Activated CD4-positive, alpha-beta T cell treated with anti-CD3 and anti-CD28 coated beads, Interleukin-2, Interleukin-4, amounts not matched to agents 100 ng/mL and 50 ng/mL, durations not matched to agents 16 hours and 8 hours (primary cell): ENCODE results near the gene TOR4A.
A peak's percentile ranks its signal among the peaks of the same experiment; 100 is the strongest.
"Not testable (repeated sequence)": the region's sequence is repeated elsewhere in the genome, so short reads cannot be mapped to it uniquely, and the experiment has no call there.

ENCODE experiments used
- DNase-seq: peaks from one replicate; pipeline ENCODE4 v3.0.0-alpha.2; 2020; ENCODE audit warnings: low spot score

The TOR4A gene

GRCh38 chr9:137237759-137238726 is 39.5 kb upstream of the TOR4A start:
- no peak for DNase-seq

GRCh38 chr9:137239541-137240200 is 37.9 kb upstream of the TOR4A start:
- not testable (repeated sequence) for DNase-seq

GRCh38 chr9:137240318-137240840 is 37.1 kb upstream of the TOR4A start:
- peak; percentile 64 for DNase-seq

DNA sequence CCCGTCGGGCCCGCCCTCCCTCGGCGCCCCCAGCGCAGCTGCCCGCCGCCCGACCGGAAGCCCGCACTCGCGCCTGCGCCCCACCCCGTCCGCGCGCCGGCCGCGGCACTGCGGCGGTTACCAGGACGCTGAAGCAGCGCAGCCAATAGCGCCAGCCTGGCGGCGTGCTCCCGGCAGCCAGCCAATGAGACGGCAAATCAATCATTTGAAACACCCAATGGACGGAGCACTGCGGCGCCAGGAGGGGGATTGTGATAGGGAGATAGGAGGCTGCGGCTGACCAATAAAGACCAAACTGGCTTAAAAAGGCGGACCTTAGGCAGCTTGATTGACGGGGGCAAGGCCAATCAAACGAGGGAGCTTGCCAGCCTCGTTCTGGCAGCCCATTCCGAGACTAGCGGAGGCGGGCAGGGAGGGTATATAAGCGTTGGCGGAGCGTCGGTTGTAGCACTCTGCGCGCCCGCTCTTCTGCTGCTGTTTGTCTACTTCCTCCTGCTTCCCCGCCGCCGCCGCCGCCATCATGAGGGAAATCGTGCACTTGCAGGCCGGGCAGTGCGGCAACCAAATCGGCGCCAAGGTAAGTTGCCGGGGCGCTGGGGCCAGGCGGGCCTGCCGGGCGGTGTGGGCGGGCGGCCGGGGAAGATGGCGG is 36.6 kb upstream of the TOR4A start, which contains the start of gene TUBB4B:
Gene TUBB4B (plus strand): TSS at position 447 of the 649 bp plus-strand sequence. CDS start 74 bp downstream, at position 521.
- peak; percentile 99 for DNase-seq

DNA sequence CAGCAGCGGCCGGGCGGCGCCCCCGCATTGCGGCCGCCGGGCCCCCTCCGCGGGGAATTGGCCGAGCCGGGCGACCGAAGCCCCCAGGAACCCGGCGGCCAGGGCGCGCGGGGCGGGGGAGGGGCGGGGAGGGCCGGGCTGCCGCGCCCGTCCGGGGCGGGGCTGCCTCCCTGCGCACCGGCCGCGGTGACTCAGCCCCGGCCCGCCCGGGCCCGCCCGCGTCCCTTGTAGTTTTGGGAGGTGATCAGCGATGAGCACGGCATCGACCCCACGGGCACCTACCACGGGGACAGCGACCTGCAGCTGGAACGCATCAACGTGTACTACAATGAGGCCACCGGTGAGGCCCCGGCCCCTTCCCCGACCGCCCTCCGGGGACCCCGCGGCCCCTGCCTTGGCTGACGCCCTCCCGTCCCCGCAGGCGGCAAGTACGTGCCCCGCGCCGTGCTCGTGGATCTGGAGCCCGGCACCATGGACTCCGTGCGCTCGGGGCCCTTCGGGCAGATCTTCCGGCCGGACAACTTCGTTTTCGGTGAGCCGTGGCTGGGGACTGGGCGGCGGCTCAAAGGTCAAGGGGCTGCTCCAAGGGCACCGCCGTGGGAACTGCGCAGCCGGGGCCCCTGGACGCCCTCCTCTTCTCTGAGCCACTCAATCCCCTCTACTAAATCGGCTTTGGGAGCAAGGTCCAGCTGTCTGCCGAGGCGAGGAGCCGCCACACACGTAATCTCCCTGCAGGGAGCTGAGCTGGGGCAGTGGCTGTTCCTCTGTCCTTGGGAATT is 35.8 kb upstream of the TOR4A start:
- DNase-seq = peak; percentile 58

DNA sequence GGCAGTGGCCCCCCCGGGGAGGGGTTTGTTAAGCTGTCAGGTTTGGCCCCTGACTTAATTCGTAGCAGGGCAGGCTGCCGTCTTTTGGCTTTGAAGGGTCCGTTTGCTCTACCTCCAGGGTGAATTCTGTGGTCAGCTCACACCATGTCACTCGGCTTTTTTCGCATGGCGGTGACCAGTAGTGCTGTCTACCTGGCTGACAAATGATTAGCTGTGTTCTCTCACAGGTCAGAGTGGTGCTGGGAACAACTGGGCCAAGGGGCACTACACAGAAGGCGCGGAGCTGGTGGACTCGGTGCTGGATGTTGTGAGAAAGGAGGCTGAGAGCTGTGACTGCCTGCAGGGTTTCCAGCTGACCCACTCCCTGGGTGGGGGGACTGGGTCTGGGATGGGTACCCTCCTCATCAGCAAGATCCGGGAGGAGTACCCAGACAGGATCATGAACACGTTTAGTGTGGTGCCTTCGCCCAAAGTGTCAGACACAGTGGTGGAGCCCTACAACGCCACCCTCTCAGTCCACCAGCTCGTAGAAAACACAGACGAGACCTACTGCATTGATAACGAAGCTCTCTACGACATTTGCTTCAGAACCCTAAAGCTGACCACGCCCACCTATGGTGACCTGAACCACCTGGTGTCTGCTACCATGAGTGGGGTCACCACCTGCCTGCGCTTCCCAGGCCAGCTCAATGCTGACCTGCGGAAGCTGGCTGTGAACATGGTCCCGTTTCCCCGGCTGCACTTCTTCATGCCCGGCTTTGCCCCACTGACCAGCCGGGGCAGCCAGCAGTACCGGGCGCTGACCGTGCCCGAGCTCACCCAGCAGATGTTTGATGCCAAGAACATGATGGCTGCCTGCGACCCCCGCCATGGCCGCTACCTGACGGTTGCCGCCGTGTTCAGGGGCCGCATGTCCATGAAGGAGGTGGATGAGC is 35.0 kb upstream of the TOR4A start:
- DNase-seq = no peak

GRCh38 chr9:137243266-137243625 is 34.3 kb upstream of the TOR4A start:
- DNase-seq = not testable (repeated sequence)

- no peak for DNase-seq
Measured at GRCh38 chr9:137243626-137244485, 33.7 kb upstream of the TOR4A start.

- no peak for DNase-seq
Measured at GRCh38 chr9:137244486-137245449, 32.8 kb upstream of the TOR4A start.

GRCh38 chr9:137245450-137246421 is 31.8 kb upstream of the TOR4A start:
- DNase-seq = no peak

DNA sequence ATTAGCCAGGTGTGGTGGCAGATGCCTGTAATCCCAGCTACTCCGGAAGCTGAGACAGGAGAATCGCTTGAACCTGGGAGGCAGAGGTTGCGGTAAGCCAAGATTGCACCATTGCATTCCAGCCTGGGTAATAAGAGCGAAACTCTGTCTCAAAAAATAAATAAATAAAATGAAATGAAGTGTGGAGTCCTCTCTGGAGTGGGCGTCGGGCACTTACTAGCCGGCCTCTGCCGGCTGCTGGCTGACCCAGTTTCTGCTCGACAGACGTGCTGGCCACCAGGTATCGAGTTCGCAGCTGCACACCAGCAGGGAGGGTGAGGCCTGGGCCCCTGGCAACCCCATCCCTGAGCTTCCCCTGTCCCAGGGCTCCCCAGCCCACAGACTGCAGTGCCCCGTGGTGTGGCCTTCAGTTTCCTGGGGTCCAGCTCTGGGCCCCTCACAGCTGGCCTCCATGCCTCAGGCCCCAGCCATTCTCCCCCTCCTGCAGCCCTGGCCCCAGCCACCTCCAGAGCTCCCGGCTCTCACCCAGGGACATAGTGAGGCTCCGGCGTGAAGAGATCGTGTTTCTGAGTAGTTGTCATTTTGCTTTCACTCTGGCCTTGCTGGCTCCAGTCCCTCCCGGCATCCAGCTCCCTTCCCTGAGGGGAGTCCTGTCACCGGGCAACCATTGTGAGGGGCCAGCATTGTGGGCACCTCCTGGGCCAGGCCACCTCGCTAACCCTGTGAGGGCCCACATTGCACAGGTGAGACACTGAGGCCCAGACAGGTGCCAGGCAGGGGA is 30.2 kb upstream of the TOR4A start:
- no peak for DNase-seq

- DNase-seq = no peak
Measured at GRCh38 chr9:137247916-137248175, 29.7 kb upstream of the TOR4A start.

DNA sequence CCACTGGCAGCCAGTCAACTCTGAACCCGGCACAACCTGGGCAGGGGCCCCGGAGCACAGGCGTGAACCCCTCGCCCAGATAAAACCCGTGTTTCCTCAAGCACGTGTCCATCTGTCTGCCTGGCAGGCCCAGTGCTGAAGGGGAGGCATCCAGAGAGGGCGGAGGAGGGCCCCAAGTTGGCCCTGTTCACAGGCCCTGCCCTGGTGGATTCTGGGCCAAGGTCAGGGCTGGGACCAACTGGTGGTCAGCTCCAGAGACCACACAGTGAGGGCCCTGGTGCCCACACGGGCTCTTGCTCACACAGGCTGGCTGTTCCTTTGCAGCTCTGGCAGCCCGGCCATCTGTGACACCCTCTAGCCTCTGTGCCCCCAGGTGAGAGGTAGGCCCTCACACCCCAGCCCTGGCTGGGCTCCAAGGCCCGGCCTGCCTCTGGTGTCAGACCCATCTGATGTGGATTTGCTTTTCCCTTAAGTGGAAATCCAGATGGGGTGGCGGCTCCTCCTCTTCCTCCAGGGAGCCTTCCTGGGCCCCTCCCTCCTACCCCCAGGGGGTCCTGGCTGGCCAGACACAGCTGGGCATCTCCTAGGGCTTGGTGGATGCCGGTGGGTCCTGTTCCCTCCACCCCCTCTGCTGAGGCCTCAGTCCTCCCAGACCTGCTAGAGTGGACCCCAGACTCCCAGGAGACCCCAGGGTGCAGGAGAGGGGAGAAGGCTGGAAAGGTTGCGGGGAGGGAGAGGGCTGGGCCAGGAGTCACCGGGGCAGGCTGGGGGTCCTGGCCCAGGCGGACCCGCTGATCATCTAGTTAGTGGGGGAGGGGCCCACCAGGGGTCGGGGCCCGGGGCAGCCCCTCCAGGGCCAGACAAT is 27.0 kb upstream of the TOR4A start:
- DNase-seq = no peak

DNA sequence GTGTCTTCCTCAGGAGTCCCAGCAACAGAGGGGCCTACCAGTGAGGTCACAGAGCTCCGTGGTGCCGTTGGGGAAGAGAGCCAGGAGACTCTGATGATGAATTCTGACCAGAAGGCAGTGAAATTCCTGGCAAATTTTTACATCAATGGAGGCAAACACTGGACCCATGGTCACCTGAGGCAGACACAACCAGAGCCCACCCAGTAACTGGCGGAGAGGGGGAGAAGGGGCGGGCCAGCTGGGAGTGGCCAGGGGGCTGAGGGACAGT is 26.4 kb upstream of the TOR4A start, which contains the start of gene STPG3:
Gene STPG3 (plus strand): TSS at position 93 of the 268 bp plus-strand sequence. CDS start 1 bp downstream, at position 94.
- DNase-seq = no peak

DNA sequence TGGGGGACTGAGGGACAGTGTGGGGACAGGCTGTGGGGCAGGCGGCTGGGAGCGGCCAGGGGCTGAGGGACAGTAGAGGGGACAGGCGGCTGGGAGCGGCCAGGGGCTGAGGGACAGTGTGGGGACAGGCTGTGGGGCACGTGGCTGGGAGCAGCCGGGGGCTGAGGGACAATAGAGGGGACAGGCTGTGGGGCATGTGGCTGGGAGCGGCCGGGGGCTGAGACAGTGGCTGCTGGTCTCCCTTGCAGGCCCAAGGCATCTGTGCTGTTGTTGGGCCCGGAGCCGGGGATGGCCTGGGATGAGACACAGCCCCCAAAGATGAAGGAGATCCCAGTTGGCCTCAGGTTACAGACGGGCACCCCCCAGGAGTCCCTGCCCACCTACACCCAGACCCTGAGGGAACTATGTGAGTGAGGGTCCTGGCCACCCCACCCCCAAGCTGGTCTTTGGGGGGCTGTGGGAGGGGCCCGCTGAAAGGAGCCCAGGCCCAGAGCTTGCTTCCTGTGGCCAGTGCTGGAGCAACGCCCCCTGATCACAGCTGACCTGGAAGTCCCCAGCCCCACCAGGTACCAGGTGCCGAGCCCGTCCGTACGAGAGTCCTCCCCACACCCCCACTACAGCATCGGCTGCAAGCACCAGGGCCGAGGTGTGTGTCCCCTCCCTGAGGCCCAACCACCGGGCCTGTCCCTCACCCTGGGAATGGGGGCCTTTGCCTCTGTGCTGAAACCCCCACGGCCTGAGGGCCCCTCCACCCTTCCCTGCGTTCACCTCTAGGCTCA is 25.8 kb upstream of the TOR4A start:
- no peak for DNase-seq
